HG02588 (cell line): ENCODE measurements around the gene CCNF.
A peak's percentile ranks its signal among the peaks of the same experiment; 100 is the strongest.
"Not testable (repeated sequence)": the region's sequence is repeated elsewhere in the genome, so short reads cannot be mapped to it uniquely, and the experiment has no call there.

Experiments
- ATAC-seq: cut with Tn5 transposase; IDR thresholded peaks from one replicate; pipeline ENCODE4 v1.9.1; 2021; ENCODE audit warnings: mild to moderate bottlenecking, moderate library complexity; ENCODE audit not compliant: unreplicated experiment

The CCNF gene

DNA sequence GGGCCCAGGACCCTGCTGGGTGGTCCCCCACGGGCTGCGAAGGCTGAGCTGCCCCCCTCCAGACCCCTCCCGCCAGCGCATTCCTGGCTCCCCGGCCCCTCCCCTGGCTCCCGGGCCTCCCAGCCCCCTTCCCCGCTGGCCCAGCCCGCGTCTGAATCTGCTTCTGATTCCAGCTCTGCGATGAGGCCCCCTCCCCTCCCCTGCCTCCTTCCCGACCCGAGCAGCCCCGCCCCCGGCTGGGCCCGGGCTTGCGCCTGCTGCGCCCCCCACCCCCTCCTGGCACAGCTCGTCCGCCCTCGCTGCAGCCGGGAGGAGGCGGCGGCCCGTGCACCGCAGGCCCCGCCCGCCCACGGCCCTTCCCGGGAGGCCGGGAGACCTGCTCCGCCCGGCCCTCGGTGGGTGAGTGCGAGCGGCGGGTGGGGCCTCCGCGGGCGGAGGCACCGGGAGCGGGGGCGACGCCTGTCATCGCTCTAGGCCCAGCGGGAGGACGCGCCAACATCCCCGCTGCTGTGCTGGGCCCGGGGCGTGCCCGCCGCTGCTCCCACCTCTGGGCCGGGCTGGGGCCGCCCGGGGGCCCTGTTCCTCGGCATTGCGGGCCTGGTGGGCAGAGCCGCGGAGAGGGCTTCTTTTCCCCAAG, 41.9 kb downstream of the CCNF start, which contains the start of gene NTN3:
Gene NTN3, plus strand, starts transcription at position 282 of the 637 bp plus-strand sequence. CDS start 405 bp downstream, outside the sequence.
- no peak for ATAC-seq

DNA sequence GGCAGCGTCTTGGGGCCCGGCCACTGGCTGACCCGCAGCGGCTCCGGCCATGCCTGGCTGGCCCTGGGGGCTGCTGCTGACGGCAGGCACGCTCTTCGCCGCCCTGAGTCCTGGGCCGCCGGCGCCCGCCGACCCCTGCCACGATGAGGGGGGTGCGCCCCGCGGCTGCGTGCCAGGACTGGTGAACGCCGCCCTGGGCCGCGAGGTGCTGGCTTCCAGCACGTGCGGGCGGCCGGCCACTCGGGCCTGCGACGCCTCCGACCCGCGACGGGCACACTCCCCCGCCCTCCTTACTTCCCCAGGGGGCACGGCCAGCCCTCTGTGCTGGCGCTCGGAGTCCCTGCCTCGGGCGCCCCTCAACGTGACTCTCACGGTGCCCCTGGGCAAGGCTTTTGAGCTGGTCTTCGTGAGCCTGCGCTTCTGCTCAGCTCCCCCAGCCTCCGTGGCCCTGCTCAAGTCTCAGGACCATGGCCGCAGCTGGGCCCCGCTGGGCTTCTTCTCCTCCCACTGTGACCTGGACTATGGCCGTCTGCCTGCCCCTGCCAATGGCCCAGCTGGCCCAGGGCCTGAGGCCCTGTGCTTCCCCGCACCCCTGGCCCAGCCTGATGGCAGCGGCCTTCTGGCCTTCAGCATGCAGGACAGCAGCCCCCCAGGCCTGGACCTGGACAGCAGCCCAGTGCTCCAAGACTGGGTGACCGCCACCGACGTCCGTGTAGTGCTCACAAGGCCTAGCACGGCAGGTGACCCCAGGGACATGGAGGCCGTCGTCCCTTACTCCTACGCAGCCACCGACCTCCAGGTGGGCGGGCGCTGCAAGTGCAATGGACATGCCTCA, 42.6 kb downstream of the CCNF start:
- ATAC-seq: no peak

- ATAC-seq: no peak
Measured at GRCh38 chr16:2472488-2472864, 43.2 kb downstream of the CCNF start.

GRCh38 chr16:2472885-2473445, 43.7 kb downstream of the CCNF start:
- ATAC-seq: no peak

DNA sequence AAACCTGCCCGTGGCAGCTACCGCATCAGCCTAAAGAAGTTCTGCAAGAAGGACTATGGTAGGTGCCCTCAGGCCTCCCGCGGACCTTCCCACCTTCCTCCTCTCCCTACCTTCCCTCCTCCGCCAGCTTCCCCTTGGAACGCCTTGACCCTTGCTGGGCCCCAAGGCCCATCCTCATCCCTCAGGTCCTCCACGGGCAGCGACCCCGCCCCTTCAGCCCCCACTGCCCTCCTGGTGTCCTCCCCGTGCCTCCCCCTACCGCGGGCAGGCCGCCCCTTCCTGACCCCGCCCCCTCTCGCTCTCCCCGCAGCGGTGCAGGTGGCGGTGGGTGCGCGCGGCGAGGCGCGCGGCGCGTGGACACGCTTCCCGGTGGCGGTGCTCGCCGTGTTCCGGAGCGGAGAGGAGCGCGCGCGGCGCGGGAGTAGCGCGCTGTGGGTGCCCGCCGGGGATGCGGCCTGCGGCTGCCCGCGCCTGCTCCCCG, 44.2 kb downstream of the CCNF start:
- ATAC-seq: no peak

DNA sequence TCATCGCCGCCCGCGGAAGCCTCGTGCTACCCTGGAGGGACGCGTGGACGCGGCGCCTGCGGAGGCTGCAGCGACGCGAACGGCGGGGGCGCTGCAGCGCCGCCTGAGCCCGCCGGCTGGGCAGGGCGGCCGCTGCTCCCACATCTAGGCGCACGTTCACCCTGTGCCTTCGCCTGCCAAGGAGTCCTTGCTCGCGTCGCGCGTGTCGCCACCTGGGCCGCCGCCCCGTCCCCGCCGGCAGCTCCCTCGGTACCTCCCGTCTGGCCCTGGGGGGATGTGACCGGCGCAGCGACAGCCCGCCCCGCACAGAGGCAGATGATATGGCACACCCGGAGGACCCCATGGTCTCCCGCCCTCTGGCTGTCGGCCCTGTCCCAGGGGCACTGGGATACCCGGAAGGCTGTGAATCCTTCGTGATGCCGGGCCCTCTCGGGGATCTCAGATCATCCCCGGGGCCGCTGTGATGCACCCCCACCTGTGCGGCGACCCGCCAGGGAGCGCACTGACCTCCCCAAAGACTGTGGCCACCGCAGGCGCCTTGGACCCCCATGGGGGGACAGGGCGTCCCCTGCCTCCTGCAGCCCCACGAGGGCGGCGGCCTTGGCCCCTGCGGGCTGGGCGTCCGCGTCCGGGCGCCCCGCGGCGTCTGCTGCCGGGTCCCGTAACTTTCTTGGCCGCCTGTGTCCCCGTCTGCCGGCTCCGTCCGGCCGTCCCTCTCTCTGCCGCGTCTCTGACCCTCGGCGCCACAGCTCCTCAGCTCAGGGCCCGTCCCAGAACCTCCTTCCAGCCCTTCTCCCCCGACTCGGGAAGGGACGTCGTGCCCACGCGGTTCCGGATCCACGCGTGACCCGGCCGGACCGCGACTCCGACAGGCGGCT, 45.0 kb downstream of the CCNF start:
- peak; percentile 19 for ATAC-seq

GRCh38 chr16:2474877-2475412, 45.7 kb downstream of the CCNF start, which contains the start of gene TBC1D24:
TSS of gene TBC1D24 (plus strand) at chr16:2475127. CDS start at chr16:2496149, 21,022 bp downstream.
- ATAC-seq: peak; percentile 67

DNA sequence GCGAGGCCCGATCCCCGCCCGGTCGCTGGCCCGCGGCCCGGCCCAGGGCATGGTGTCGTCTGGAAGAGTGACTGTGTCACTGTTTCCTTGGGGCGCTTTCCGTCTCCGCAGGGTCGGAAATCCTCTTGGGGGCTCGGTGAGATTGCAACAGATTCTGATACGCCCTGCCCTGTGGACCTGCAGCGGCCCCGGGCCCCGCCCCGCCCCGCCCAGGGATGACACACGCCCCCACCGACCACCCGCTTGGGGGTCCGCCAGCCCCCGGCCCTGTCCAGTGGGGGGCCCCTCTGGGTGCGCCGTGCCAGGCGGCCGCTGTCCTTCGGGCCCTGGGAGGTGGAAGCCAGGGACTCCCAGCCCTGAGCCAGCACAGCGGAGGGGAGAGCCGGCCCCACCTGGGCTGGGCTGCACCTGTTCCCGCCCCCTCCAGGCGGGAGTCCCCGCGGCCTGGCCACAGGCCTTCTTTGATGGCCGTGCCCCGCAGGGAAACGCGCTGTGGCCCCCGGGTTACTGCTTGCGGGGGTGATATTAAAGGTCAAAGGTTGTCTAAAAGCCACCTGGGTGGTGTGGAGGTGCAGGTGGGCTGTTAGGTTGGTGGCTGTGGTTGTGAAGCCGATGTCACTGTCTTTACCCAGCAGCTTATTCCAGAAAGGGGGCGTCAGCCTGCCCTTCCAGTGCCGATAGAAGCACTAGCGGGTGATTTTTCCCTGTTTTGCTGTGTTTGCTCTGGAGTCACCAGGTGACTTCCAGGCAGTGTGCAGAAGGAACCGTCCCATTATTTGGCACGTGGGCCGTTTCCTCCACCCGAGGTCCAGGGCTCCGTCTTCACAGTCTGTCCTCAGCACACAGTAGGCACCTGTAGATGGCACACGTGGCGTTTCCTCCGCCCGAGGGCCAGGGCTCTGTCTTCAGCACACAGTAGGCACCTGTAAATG, 46.4 kb downstream of the CCNF start:
- ATAC-seq: no peak

DNA sequence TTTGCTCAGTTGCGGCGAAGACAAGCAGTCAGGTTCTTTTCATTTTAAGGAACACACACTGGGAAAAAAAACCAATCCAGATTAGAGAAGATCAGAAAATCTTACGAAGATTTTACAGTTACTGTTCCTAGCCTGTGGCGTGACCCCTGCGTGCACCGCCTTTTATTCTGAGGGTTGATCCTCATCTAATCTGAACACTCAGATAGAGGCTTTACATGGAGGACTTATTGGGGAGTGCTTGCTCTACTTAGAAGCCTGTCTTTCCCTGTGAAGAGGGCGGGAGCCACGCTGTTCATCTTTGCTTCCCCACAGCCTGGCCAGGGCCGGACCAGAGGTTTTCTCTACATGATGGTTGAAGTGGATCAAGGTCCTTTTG, 47.1 kb downstream of the CCNF start:
- no peak for ATAC-seq

DNA sequence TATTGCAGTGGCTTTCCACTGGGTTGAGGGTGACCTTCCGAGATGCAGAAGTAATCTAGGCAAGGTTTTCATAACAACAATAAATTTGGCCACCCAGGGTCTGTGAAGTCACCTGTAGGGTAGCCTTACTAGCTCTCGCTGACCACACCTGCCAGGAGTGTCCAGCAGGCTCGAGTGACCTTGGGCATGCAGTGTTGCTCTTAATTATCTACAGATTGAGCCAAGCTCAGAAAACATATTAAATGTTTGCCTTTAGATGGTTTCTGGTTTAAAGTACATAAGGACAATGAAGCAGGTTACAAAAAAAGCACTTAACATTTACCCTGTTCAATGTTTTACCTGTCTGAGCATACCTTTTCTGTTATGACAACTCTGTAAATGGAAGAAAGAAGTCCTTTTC, 47.5 kb downstream of the CCNF start:
- no peak for ATAC-seq

DNA sequence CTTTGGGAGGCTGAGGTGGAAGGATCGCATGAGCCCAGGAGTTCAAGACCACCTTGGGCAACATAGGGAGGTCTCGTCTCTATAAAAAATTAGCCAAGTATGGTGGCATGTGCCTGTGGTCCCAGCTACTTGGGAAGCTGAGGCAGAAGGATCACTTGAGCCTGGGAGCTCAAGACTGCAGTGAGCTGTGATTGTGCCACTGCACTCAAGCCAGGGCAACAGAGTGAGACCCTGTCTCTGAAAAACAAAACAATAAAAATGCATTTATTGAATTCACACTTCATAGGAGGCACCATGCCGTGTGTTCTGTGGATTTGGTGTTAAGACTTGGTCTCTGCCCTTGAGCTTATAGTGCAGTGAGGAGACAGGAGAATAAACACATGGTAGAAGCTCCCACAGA, 48.1 kb downstream of the CCNF start:
- ATAC-seq: no peak

DNA sequence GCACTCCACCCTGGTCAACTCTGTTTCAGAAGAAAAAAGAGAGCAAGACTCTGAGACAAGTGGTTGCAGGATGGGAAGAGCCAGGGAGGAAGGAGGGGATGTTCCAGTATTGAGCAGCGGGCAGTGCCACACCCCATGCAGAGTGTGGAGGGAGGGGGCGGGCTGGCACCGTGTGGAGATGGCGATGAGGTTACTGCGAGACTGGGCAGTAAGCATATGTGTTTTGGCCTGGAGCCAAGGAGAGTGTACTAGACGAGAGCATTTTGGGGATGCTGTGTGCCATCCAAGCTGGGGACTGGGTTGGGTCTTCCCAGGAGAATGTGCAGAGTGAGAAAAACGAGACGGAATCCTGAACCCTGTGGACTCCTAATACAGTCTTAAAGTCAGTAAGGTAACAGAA, 49.0 kb downstream of the CCNF start:
- ATAC-seq: no peak

- ATAC-seq: not testable (repeated sequence)
Measured at GRCh38 chr16:2479996-2480395, 50.7 kb downstream of the CCNF start.

DNA sequence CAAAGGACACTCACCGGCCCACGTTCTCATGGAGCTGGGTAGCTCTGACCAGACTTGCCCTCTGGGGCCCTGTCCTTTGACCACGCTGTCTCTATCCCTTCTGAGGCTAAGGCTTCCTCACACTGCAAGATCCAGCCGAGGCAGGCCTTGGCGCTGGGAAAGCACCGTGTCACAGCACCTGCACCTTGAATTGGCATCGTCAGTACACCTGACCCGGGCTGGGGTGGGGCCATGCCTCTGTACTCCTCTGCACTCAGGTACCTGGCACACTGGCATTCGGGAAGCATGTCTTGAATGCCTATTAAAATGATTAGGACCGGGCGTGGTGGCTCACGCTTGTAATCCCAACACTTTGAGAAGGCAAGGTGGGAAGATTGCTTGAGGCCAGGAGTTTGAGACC, 51.7 kb downstream of the CCNF start:
- no peak for ATAC-seq

- no peak for ATAC-seq
Measured at GRCh38 chr16:2481676-2482075, 52.4 kb downstream of the CCNF start.

- no peak for ATAC-seq
Measured at GRCh38 chr16:2482249-2482648, 53.0 kb downstream of the CCNF start.

- ATAC-seq: no peak
Measured at GRCh38 chr16:2482708-2483534, 53.7 kb downstream of the CCNF start.
